Raji (cell line): ENCODE data around the gene ARHGEF28.

ENCODE experiments used
- POLR2A ChIP-seq: IDR thresholded peaks from 2 replicates; pipeline ENCODE4 v1.6.1; 2011; ENCODE audit warnings: low read depth, low read length, control low read depth; ENCODE audit not compliant: insufficient read depth

ARHGEF28 gene

DNA sequence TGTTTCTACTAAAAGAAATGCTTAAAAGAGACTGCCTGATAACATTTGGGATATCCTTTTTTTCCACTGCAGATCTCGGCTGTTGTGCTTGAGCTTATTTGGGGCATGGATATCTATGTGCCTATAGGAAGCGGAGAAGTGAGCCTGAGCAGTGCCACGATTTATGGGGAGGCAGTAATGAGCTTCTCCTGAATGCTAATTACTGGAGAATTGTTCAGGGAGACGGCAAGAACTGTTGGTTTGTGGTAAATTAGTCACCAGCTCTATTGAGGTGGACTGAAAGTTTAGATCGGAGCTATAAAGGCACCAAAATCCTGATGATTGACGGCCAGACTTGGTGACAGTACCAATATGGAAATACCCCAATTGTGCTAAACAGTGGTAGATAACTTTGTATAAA is 186.5 kb downstream of the ARHGEF28 start:
- TF ChIP-seq POLR2A, result no peak

DNA sequence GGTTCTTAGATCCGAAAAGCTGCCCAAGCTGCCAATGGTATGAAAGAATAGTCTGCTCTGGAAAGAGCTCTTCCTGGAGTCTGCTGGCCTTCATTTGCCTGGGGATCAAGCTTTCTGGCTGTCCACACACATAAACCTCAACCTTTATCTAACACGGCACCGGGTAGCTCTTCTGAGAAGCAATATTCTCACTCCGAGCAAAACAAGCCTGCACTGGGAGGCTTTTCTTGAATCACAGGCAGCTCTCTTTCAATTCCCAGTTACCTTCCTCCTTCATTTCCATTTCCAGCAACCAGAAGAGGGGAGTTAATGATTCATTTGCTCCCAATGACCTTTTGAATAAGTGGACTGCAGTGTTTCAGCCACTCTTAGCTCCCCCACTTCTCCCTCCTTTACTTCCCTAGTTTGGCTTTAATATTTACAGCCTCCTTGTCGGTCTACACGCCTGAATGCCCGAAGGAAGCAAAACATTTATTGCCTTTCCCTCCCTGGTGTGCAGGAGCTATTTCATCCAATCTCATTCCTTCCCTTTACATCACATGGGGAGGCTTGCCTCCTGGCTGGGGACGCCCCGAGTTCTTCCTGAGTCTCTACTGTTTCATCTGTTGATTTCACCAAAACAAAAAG is 187.1 kb downstream of the ARHGEF28 start:
- no peak for TF ChIP-seq POLR2A

DNA sequence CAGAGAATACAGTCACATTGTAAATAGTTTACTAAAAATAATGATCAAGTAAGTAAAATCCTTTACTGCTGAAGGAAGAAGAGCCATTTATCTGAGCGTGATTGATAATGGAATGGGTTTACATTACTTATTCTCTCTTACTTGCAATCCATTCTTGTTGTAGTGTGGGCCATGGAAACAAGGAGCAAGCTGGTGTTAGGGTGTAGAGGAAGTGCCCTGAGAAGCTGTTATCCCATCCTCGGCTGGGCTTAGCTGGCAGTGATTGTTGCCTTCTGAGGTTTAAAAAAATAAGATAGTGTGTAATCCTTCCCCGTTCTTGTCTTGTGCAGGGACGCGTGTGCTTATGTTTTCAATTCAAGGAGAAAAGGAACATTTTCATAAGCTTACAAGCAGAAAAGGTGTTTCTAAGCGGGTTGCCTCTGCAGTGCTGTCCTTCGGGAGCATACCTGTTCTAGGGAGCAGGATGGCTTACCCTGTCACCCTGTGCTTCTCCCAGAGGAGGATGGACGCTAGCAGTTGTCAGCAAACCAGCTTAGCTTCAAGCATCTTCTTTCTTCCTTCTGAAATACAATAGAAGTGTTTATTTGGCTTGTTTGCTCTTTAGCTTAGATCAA is 188.3 kb downstream of the ARHGEF28 start:
- TF ChIP-seq POLR2A, result no peak

DNA sequence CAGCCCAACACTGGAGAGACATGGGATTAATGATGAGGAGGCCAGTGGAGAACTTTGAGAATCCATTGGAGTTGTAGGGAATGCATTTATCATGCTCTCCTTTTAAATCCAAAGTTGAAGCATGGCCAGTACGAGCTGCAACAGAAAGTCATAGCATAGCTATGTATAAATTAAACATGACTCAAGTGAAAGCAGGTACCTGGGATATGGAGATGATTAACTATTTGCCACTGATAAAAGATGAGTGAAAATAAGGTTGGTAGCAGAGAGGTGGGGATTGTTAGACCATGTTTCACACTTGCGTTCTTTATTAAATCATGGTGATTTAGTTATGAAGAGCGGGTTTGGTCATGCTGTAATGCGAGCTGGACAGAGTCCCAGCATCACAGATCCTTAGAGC is 189.6 kb downstream of the ARHGEF28 start:
- TF ChIP-seq POLR2A, result no peak

DNA sequence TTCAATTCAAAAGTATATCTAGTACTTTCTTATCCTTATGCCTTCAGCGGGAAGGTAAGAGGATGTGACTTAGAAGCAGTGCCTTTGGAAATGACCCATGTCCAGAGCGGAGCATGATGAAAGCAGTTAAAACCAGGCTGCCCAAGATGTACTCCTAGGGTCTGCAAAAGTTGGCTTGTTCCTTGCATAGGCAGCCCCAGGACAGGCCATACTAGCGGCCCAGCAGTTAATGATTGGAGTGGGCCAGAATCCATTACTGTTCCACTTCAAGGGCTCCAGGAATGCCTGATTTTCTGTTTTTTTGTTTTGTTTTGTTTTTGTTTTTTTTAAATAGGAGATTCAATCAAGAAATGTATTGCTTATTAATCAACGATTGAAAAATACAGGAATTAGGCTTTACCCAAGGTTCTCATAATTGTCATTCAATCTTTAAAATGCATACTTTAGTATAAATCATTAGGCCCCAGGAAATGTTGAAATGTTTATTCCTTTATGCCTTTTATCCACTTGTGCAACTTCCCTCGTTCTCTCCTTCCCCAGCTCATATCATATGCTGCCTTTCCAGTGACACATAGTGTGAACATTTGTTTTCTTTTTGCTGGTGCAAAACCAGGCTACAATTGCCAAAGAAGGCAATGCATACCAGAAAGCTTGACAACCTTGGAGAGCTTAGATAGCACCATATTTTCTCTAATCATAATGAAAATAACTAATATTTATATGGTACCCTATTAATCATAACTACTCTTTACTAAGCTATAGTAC is 190.8 kb downstream of the ARHGEF28 start:
- TF ChIP-seq POLR2A, result no peak

- no peak for TF ChIP-seq POLR2A
Measured at GRCh38 chr5:73818357-73818756, 192.4 kb downstream of the ARHGEF28 start.

- TF ChIP-seq POLR2A, result no peak
Measured at GRCh38 chr5:73820326-73820725, 194.3 kb downstream of the ARHGEF28 start.

GRCh38 chr5:73821003-73821402 is 195.0 kb downstream of the ARHGEF28 start:
- no peak for TF ChIP-seq POLR2A

- no peak for TF ChIP-seq POLR2A
Measured at GRCh38 chr5:73822278-73822988, 196.4 kb downstream of the ARHGEF28 start.

DNA sequence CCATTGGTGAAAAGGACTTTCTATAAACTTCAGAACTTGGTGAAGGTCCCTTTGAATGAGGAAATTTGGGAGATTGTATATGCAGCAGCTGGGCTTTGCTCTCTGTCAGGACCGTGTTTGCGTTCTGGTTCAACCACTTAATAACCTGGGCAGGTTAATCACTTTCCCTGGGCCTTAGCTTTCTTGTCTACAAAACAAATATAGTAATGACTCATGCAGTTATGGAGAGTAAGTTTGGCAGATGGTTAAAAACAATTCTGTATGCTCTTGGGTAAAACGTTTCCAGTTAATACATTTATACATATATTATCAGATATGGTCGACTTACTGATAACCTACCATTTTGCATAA is 197.0 kb downstream of the ARHGEF28 start:
- no peak for TF ChIP-seq POLR2A

DNA sequence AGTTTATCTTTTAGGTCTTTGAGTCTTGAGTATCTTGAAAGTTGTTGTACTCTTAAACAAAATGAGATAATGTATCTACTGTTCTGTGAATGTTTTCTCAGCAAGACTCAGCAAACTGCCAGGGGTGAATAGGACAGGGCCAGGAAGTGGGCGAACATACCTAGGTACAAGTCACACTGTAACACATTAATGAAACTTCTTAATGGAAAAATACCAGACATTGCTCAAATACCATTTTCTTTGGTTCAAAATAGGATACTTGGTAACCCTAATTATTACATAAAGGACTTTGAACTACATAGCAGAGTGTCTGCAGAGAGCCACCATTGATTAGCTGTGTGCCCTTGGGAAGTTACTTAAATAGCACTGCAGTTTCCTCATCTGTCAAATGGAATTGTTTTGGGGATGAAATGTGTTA is 197.5 kb downstream of the ARHGEF28 start:
- TF ChIP-seq POLR2A, result no peak

- no peak for TF ChIP-seq POLR2A
Measured at GRCh38 chr5:73825199-73825598, 199.2 kb downstream of the ARHGEF28 start.

- no peak for TF ChIP-seq POLR2A
Measured at GRCh38 chr5:73825736-73826135, 199.7 kb downstream of the ARHGEF28 start.

DNA sequence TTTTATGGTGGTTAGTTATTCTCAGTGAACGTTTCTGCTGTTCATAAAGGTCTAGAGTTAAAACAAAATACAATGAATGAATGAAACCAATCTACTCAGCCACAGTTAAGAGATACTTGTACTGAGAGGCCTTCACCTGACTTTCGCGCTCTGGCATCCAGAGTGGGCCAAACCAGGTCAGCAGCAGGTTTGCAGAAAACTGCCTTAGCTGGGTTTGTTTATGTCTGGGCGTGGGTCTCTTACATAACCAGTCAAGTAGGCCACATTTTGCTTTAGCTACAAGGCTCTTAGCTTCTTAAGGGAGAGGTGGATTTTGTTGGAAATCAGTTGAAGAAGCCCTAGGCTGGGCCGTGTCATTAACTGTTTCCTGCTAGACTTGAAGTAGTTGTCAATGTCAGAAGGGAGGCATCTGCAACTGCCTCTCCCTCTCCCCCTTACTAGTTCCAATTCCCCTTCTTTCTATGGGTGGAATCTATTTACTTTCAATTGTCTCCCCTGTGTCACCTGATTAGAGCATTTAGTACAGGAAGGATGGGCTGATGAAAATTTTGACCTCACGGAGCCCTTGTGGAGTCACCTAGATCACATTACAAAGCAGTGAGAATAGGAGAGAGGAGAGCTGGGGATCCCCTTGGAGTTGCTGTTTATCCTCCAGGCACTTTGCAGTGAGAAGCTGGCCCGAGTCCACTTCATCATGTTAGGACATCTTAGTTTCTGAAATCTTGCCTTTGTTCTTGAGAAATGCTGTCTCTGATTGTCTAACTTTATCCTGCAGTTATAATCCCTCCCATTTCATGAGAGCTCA is 200.5 kb downstream of the ARHGEF28 start:
- no peak for TF ChIP-seq POLR2A

DNA sequence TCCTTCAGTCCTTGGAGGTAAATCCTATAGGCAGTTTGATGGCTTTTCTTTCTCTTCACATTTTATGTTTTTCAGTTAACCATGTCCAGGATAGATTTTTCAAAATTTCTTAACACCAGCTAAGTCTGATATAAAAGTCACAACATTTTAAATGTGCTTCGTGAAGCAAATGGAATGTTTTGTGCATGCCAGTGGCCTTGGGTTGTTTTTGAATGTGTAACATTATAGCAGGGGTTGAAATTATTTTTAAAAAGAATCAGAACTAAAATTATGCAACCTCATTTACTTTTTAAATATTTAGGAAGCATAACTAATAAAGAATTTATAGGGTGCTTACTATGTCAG is 201.1 kb downstream of the ARHGEF28 start:
- no peak for TF ChIP-seq POLR2A

DNA sequence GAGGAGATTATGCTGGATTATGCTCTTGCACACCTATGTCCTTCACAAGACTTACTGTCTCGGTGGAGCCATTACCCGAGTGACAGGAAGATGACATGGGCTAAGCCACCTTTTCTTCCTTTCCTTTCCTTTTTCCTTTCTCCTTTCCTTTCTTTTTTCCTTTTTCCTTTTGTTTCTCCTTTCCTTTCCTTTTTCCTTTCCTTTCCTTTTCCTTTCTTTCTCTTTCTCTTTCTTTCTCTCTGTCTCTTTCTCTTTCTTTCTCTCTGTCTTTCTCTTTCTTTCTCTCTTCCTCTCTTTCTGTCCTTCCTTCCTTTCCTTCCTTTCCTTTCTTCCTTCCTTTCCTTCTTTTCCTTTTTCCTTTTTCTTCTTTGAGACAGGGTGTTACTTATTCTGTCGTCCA is 202.5 kb downstream of the ARHGEF28 start:
- TF ChIP-seq POLR2A, result no peak

DNA sequence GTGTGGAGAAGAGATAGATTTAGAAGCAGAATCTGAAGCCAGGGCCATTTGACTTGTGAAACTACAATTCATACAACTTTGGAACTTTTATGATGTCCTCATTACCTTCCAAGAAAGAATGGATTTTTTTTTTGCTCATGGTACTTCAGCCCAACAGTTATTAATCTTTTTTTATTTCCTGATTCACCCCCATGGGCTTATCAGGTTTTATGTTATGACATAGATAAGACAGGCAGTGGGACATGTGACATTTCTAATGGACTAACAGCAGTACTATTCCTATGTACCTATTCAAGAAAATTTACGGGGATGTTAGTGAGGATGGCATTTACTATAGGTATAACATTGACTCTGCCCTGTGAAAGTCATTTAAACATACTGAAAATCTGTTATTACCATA is 204.7 kb downstream of the ARHGEF28 start:
- TF ChIP-seq POLR2A, result no peak
